GM12872 (cell line): ENCODE data around the gene STEAP1B.

ENCODE experiments used
- CTCF ChIP-seq: IDR thresholded peaks from 3 replicates; pipeline ENCODE4 v1.5.1; 2011; ENCODE audit warnings: low read depth, mild to moderate bottlenecking, low read length, moderate library complexity; ENCODE audit not compliant: insufficient read depth

The STEAP1B gene

GRCh38 chr7:22375359-22376048, 124.5 kb downstream of the STEAP1B start:
- no peak for TF ChIP-seq CTCF

GRCh38 chr7:22373911-22374310, 126.1 kb downstream of the STEAP1B start:
- no peak for TF ChIP-seq CTCF

DNA sequence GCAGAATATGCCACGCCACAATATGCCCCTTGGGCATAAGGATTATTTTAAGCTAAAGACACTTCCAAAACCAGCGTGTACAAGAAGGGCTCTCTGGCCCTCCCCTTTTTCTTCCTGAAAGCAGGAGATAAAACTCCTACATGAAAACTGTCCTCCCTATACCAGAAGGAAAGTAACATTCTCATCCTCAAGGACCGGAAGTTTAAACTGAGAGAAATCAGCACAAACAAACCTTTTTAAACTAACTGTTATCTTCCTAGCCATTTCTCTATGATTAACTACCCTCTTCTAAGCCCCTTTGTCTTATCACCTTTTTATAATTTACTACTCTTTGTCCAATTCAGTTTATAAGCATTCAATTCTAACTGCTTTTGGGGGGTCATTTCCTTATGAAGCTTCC, 126.6 kb downstream of the STEAP1B start:
- TF ChIP-seq CTCF: no peak

DNA sequence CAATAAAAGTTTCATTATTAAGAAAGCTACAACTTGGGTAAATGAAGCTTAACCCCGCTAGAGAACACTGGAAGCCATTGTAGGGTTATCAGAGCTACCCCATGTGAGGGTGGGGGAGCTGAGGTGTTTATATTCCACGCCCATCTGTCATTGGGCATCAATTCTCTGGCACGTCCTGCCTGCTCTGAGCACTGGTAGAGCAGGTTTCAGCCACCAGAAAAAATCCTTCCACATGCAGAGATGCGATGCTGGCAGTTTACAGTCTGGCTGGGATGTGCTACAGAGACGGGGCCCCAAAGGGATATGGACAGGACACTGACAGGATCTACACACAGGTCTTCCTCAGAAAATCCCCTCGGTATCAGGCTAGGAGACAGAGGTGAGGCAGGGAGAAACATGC, 127.1 kb downstream of the STEAP1B start:
- no peak for TF ChIP-seq CTCF

DNA sequence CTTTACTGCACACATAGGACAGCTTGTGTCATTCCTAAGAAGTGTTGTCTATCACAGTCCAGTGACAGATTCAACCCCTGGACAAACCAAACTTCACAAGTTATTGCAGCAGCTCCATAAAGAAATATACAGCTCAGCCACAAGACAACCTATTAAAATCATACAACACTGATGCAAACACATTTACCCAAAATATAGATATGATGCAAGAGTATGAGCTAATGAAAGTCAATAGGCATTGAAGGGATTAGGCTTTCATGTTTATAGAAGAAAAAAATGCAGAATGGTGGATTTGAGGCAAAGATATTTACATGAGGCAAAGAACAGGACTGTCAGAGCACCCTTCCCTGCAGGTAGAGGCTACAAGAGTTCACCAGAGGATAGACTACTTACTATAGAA, 128.1 kb downstream of the STEAP1B start:
- TF ChIP-seq CTCF: no peak
